DMS53 (cell line): ENCODE measurements around the gene NUP62.
"Not testable (repeated sequence)": the region's sequence is repeated elsewhere in the genome, so short reads cannot be mapped to it uniquely, and the experiment has no call there.

ENCODE experiments used
- DNase-seq: peaks from one replicate; lab custom pipeline; 2025; lab: John Stamatoyannopoulos, UW

Gene NUP62

DNA sequence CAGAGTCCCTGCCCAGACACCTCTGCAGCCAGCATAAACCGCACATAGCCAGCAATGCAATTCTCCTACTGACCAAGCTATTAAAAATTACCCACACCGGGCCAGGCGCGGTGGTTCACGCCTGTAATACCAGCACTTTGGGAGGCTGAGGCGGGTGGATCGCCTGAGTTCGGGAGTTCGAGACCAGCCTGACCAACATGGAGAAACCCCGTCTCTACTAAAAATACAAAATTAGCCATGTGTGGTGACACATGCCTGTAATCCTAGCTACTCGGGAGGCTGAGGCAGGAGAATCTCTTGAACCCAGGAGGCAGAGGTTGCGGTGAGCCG, 4.5 kb downstream of the NUP62 start:
- DNase-seq, result not testable (repeated sequence)

GRCh38 chr19:49924004-49924880, 5.1 kb downstream of the NUP62 start:
- no peak for DNase-seq

DNA sequence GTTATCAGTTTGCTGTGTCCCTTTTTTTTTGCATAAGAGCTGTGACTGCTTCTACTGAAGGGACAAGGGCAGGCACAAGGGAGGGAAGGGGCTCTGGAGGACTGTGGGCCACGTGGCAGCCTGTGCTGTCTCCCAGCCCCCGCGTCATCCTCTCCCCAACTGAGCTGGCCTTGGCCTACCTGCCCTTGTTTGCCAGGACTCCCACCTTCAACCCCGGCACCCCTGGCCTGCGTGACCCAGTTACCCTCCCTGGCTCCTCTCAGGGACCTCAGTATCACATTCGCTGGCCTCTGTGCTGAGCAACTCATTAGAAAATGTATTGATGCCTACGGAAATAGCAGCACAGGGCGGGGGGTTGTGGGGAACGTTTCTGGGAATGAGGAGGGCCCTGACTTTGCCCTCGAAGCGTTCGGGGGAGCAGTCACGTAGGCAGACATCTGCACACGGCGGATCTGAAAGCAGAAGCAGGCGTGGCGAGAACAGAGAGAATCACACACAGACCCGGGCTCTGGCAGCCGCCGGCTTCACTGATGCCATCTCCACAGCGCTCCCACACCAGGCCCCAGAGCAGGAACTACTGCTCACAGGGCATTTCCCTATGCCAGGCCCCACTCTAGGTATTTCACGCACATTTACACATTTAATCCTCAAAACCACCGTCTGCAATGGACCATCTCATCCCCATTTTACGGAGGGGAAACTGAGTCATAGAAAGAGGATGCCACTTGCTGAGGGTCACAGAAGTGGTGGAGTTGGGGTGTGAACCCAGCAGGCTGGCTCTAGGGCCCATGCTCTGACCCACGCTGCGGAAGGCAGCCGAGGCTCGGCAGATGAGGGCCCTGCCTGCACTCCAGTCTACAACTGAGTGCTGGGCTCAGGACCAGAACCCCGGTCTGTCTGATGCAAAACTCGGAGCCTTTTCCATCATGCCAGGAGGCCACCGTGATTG, 6.0 kb downstream of the NUP62 start:
- DNase-seq, result no peak

- no peak for DNase-seq
Observed at GRCh38 chr19:49921871-49922795, 7.2 kb downstream of the NUP62 start.

GRCh38 chr19:49920624-49921363, 8.5 kb downstream of the NUP62 start:
- DNase-seq, result no peak

DNA sequence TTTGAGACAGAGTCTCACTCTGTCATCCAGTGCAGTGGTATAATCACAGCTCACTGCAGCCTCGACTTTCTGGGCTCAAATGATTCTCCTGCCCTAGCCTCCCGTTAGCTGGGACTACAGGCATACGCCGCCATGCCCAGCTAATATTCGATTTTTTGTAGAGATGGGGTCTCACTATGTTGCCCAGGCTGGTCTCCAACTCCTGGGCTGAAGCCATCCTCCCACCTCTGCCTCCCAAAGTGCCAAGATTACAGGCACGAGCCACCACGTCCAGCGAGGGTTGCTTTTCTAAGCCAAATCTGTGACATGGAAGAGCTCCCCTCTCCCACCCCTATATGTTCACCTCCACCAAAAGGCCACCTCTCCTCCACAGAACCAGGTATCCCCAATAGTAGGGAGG, 11.2 kb downstream of the NUP62 start:
- no peak for DNase-seq

GRCh38 chr19:49916839-49917733, 12.2 kb downstream of the NUP62 start:
- no peak for DNase-seq

- peak; percentile 11 for DNase-seq
Observed at GRCh38 chr19:49915271-49915670, 14.0 kb downstream of the NUP62 start.

GRCh38 chr19:49913720-49914119, 15.6 kb downstream of the NUP62 start:
- no peak for DNase-seq

DNA sequence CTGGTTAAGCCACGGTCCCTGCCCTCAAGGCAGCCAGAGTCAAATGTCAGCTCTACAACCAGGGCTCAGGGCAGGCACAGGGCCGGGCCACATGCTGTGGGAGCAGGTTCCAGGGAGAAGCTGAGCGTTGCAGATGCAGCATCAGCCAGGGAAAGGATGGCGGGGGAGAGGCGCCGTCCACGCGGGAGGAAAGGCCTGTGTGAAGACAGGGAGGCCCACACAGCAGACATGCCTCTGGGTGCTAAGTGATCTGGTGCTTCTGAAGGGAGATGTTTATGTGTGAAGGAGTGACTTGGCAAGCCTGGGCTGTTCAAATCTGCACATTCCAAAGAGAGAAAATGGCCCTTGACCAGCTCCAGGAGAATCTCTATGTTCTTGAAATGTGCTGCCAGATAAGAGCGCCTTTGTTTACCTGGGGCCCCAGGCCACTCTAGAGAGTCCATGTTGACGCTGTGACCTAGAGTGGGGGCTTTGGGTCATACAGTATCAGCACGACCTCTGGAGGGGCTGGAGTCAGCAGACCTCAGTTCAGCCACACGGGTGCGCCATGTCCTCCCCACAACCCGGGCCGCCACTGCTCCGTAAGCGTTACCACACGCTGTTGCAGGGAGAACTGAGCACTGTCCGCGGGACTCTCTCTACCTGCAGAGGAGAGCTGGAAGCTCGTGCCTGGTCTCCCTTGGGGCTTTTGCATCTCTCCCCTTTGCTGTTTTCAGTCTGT, 16.2 kb downstream of the NUP62 start:
- no peak for DNase-seq

DNA sequence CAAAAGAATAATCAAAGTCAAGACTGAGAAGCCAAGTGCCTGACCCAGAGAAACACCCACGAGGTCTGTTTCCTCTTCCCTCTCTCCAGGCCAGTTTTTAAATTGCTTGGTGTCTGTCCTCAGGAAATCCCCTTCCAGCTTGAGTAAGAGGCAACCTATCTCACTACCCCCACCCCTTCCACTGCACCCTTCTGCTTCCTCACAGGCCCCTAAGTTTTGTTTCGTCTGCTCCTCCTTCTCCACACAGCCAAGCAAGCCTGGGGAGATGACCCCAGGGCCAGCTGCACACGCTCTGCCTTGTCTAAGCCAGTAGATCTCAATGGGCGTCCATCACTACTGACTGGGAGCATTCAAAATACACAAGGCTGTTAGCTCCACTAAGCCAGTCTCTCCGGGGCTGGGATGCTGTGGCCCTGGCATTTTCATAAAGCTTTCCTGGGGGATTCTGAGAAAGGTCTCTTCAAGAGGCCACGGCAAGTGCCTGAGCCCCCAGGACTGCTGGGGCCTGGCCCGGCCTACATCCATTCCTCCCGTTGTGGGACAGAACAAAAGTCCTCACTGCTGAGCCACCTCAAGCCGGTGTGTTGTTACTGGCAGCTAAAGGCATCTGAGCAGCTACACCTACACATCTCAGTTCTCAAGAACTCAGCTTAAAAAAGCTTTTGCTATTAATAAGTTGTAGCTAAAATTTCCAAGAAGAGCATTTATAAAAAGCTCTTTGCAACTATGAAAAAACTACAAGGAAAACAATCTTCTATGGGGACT, 17.7 kb downstream of the NUP62 start:
- DNase-seq, result no peak

DNA sequence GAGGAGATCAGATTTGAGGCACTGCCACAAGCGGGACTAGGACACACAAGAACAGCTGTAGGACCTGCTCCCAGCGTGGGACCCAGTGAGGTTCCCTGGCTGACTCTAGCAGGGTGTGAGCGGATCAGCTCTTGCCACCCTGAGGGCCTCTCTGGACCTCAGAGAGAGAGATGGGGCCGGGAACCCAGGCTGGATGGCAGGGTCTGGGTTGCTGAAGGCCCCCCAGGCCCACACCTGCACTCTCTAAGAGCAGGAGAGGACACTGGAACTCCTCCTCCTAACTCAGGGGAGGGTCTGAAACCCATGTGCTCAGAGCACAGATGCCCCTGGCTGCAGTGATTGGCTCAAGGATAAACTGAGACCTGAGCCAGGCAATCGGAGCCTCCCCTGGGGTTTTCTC, 19.1 kb downstream of the NUP62 start:
- DNase-seq, result no peak

GRCh38 chr19:49908480-49909420, 20.6 kb downstream of the NUP62 start:
- no peak for DNase-seq

DNA sequence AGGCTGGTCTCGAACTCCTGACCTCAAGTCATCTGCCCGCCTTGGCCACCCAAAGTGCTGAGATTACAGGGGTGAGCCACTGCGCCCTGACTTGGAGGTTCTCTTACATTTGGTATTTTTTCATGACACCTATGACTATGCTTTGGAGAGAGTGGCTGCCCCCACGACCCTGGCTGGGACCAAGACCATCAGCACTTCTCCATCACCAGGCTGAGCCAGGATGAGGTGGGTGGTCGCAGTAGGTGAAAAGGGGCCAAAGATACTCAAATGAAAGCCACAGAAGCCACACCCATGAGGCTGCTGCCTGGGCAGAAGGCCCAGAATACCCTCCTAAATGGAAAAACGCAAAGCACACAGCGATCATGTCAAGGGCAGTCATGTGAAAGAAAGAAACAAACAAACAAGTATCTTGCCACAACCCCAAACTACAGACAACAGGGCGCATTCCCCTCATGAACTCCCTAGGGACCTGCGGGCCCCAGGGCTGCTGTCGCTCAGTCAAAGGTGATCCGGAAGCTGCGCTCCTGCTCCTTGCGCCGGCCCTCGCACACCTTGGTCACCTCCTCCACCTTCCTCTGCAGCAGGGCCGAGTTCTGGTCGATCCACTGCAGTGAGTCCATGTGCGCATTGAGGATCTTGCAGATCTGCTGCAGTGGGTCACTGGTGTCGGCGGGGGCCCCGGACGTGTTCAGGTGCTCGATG, 21.4 kb downstream of the NUP62 start:
- no peak for DNase-seq

DNA sequence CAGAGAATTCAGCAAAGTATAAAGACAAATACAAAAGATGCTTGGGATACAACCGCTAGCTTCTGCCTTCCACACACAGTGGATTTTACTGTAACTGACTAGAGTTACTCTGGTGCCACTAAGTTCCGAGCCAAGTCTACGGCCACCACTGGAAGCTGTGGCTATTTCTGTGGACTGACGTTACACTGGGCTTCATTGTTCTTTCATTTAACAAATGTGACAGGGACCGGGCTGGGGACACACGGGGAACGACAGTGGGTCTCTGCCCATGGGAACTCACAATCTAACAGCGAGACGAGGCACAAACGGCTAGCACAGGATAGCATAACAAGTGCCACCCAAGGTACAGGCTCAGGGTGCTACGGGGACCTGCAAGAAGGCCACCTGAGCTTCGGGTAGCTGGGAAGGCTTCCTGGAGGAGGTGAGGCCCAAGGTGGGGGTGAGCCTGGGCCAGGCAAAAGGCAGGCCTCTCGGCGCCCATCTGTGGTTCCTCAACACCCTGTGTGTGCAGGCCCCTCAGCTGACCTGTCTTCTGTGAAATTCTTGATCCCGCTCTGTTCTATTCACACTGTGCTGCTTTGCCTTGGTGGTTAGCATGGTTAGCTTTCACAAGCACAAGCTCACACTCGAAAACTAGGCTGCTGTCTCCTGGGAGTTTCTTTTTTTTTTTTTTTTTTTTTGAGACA, 22.3 kb downstream of the NUP62 start:
- DNase-seq, result no peak

- no peak for DNase-seq
Observed at GRCh38 chr19:49904136-49904535, 25.2 kb downstream of the NUP62 start.
